Activated CD8-positive, alpha-beta memory T cell treated with anti-CD3 and anti-CD28 coated beads, Interleukin-2, amount 50 U/mL, for 1 hour (primary cell): ENCODE measurements around the gene NDUFA13.

Source experiments
- DNase-seq: peaks from one replicate; pipeline ENCODE4 v3.0.0-alpha.2; 2020; ENCODE audit errors: extremely low read depth

NDUFA13 gene

GRCh38 chr19:19507354-19507753 is 8.7 kb upstream of the NDUFA13 start:
- no peak for DNase-seq

- no peak for DNase-seq
Measured at GRCh38 chr19:19508217-19508616, 7.8 kb upstream of the NDUFA13 start.

- no peak for DNase-seq
Measured at GRCh38 chr19:19510432-19510831, 5.6 kb upstream of the NDUFA13 start.

GRCh38 chr19:19513682-19514081 is 2.3 kb upstream of the NDUFA13 start:
- DNase-seq, result no peak

- DNase-seq, result no peak
Measured at GRCh38 chr19:19514215-19514657, 1.8 kb upstream of the NDUFA13 start.

GRCh38 chr19:19514881-19515641 is 964 bp upstream of the NDUFA13 start, which contains the start of gene TSSK6:
Gene TSSK6 (minus strand): TSS chr19:19515548. CDS start chr19:19515427, 121 bp downstream.
- DNase-seq, result no peak

GRCh38 chr19:19517235-19517619 is 1.2 kb downstream of the NDUFA13 start:
- no peak for DNase-seq

- no peak for DNase-seq
Measured at GRCh38 chr19:19520989-19521388, 5.0 kb downstream of the NDUFA13 start.

- DNase-seq, result no peak
Measured at GRCh38 chr19:19523177-19523576, 7.2 kb downstream of the NDUFA13 start.

- no peak for DNase-seq
Measured at GRCh38 chr19:19524053-19524452, 8.0 kb downstream of the NDUFA13 start.

- no peak for DNase-seq
Measured at GRCh38 chr19:19525611-19526380, 9.8 kb downstream of the NDUFA13 start.

GRCh38 chr19:19526581-19527370 is 10.8 kb downstream of the NDUFA13 start:
- no peak for DNase-seq

- DNase-seq, result no peak
Measured at GRCh38 chr19:19527371-19527656, 11.3 kb downstream of the NDUFA13 start.

- DNase-seq, result no peak
Measured at GRCh38 chr19:19527674-19528625, 11.9 kb downstream of the NDUFA13 start.

GRCh38 chr19:19528721-19529490 is 12.9 kb downstream of the NDUFA13 start, which contains the start of gene YJEFN3:
Gene YJEFN3 (plus strand): TSS chr19:19528911. CDS start chr19:19528933, 22 bp downstream.
- no peak for DNase-seq

- DNase-seq, result no peak
Measured at GRCh38 chr19:19529783-19530422, 13.9 kb downstream of the NDUFA13 start.

- DNase-seq, result no peak
Measured at GRCh38 chr19:19530423-19530804, 14.4 kb downstream of the NDUFA13 start.

GRCh38 chr19:19530889-19531288 is 14.9 kb downstream of the NDUFA13 start:
- DNase-seq, result no peak

- DNase-seq, result peak; percentile 53
Measured at GRCh38 chr19:19531951-19532805, 16.2 kb downstream of the NDUFA13 start.
